ENCODE results near the gene UBE2C.

UBE2C gene

GRCh38 chr20:45841407-45842129, 29.1 kb downstream of the UBE2C start:
- TF ChIP-seq EZH2phosphoT487 (conservative IDR thresholded peaks at IDR 0.05; ENCODE audit: low read length) (no peak), CTCF (IDR thresholded peaks at IDR 0.05; ENCODE audit: insufficient read depth, low read length, poor library complexity, severe bottlenecking) (no peak)
- H3K27me3 ChIP-seq (ENCODE audit: low read length): no peaks in the 10 kb centered on the region
- no peaks in the 10 kb centered on the region for H3K9me2 ChIP-seq (replicated peaks; ENCODE audit: insufficient read depth, low read length)
- no peaks in the 10 kb centered on the region for H3K9me3 ChIP-seq (ENCODE audit: insufficient read depth, low read length)
- no peak overlapping the region for H3K4me3 ChIP-seq (ENCODE audit: insufficient read depth, low read length, poor library complexity, severe bottlenecking)
- no peak overlapping the region for H3K4me2 ChIP-seq (ENCODE audit: low read depth, low read length, poor library complexity, severe bottlenecking)
- no peaks in the 10 kb centered on the region for H4K20me1 ChIP-seq (ENCODE audit: low read depth, low read length)
- no peaks in the 10 kb centered on the region for H3K79me2 ChIP-seq (ENCODE audit: insufficient read depth, low read length)
- no peaks in the 10 kb centered on the region for H3F3A ChIP-seq (ENCODE audit: insufficient read depth)
- H3K27ac ChIP-seq (ENCODE audit: low read depth, low read length): no peak overlapping the region
- H2AFZ ChIP-seq (ENCODE audit: low read depth, low read length, severe bottlenecking): no peak overlapping the region
- H3K36me3 ChIP-seq (ENCODE audit: low read length): no peaks in the 10 kb centered on the region
- H3K9ac ChIP-seq (ENCODE audit: low read length): no peak overlapping the region

GRCh38 chr20:45842169-45842812, 29.8 kb downstream of the UBE2C start:
- Histone ChIP-seq H3K4me3 (ENCODE audit: insufficient read depth, low read length, poor library complexity, severe bottlenecking) (no peak overlapping the region), H3F3A (ENCODE audit: insufficient read depth) (no peaks in the 10 kb centered on the region), H3K27me3 (ENCODE audit: low read length) (no peaks in the 10 kb centered on the region), H3K9ac (ENCODE audit: low read length) (no peak overlapping the region), H2AFZ (ENCODE audit: low read depth, low read length, severe bottlenecking) (no peak overlapping the region), H3K4me2 (ENCODE audit: low read depth, low read length, poor library complexity, severe bottlenecking) (no peak overlapping the region), H3K79me2 (ENCODE audit: insufficient read depth, low read length) (no peaks in the 10 kb centered on the region), H3K36me3 (ENCODE audit: low read length) (no peaks in the 10 kb centered on the region), H3K9me2 (replicated peaks; ENCODE audit: insufficient read depth, low read length) (no peaks in the 10 kb centered on the region), H4K20me1 (ENCODE audit: low read depth, low read length) (no peaks in the 10 kb centered on the region), H3K27ac (ENCODE audit: low read depth, low read length) (0 out of 2 replicates have a peak overlapping the region, but pooled peaks have one; percentile 3), H3K9me3 (ENCODE audit: insufficient read depth, low read length) (no peaks in the 10 kb centered on the region)
- no peak for TF ChIP-seq CTCF (IDR thresholded peaks at IDR 0.05; ENCODE audit: insufficient read depth, low read length, poor library complexity, severe bottlenecking)
- TF ChIP-seq EZH2phosphoT487 (conservative IDR thresholded peaks at IDR 0.05; ENCODE audit: low read length): no peak

DNA sequence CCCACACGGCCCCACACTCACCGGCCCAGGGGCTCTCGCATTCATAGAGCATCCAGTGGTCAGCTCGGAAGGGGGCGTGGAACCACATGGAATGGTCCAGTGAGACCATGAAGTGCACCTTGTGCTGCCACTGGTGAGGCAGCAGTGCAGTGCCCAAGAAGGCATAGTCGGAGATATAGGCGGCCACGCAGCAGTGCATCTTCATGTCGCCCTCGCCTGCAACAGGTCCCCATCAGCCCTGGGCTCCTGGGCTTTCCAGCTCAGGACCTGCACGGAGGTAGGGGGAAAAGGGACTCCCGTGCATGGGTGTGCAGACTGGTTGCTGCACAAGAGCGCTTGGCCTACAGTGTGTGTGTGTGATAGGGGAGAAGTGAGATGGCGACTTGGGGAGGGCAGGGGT, 31.1 kb downstream of the UBE2C start:
- Histone ChIP-seq H3K9ac (ENCODE audit: low read length) (no peak overlapping the region), H3F3A (ENCODE audit: insufficient read depth) (no peaks in the 10 kb centered on the region), H3K36me3 (ENCODE audit: low read length) (no peaks in the 10 kb centered on the region), H3K9me2 (replicated peaks; ENCODE audit: insufficient read depth, low read length) (no peaks in the 10 kb centered on the region), H3K27me3 (ENCODE audit: low read length) (no peaks in the 10 kb centered on the region), H4K20me1 (ENCODE audit: low read depth, low read length) (no peaks in the 10 kb centered on the region), H3K27ac (ENCODE audit: low read depth, low read length) (no peak overlapping the region), H3K4me3 (ENCODE audit: insufficient read depth, low read length, poor library complexity, severe bottlenecking) (no peak overlapping the region), H3K4me2 (ENCODE audit: low read depth, low read length, poor library complexity, severe bottlenecking) (no peak overlapping the region), H2AFZ (ENCODE audit: low read depth, low read length, severe bottlenecking) (no peak overlapping the region), H3K79me2 (ENCODE audit: insufficient read depth, low read length) (no peaks in the 10 kb centered on the region), H3K9me3 (ENCODE audit: insufficient read depth, low read length) (no peaks in the 10 kb centered on the region)
- TF ChIP-seq EZH2phosphoT487 (conservative IDR thresholded peaks at IDR 0.05; ENCODE audit: low read length): no peak
- no peak for TF ChIP-seq CTCF (IDR thresholded peaks at IDR 0.05; ENCODE audit: insufficient read depth, low read length, poor library complexity, severe bottlenecking)
